GM23338 (cell line): ENCODE results near the gene UBE2S. TPM values are rescaled to one million over a fixed set of nuclear protein-coding genes. Genes with fewer than 3 reads are reported as not detected.
A peak's percentile ranks its signal among the peaks of the same experiment; 100 is the strongest.

Experiments used
- ATAC-seq: fragments of 200-7000 bp; cut with Tn5 transposase; 3 replicates; pipeline ENCODE4 v1.9.1; 2020
- DNase-seq: peaks from one replicate; pipeline ENCODE4 v3.0.0-alpha.2; 2015; ENCODE audit warnings: low spot score
- H2AFZ ChIP-seq: fragments of 200-600 bp; sonication (generic); 2 replicates; pipeline ENCODE4 v1.8.0; 2016; ENCODE audit warnings: antibody characterized with exemption, mild to moderate bottlenecking, moderate library complexity
- H3F3A ChIP-seq: fragments of 200-600 bp; sonication (generic); replicated peaks from 2 replicates; pipeline ENCODE4 v1.8.0; 2017; ENCODE audit warnings: antibody characterized with exemption, mixed run types, low read depth
- H3K27ac ChIP-seq: fragments of 200-600 bp; sonication (generic); 2 replicates; pipeline ENCODE4 v1.6.1; 2016; ENCODE audit warnings: low read depth
- H3K27me3 ChIP-seq: fragments of 200-600 bp; sonication (generic); 2 replicates; pipeline ENCODE4 v1.8.0; 2016; ENCODE audit warnings: mild to moderate bottlenecking, mixed run types, moderate library complexity; ENCODE audit not compliant: insufficient read depth
- H3K36me3 ChIP-seq: fragments of 200-600 bp; sonication (generic); 2 replicates; pipeline ENCODE4 v1.8.0; 2016; ENCODE audit warnings: mild to moderate bottlenecking; ENCODE audit not compliant: insufficient read depth
- H3K4me1 ChIP-seq: fragments of 200-600 bp; sonication (generic); 2 replicates; pipeline ENCODE4 v1.8.0; 2016; ENCODE audit warnings: mild to moderate bottlenecking, moderate library complexity; ENCODE audit not compliant: insufficient read depth
- H3K4me2 ChIP-seq: fragments of 200-600 bp; sonication (generic); 2 replicates; pipeline ENCODE4 v1.7.1; 2017; ENCODE audit warnings: mixed run types
- H3K4me3 ChIP-seq: fragments of 200-600 bp; sonication (generic); 2 replicates; pipeline ENCODE4 v1.6.1; 2016; ENCODE audit warnings: mixed run types
- H3K79me2 ChIP-seq: fragments of 200-600 bp; sonication (generic); replicated peaks from 2 replicates; pipeline ENCODE4 v1.8.0; 2017; ENCODE audit warnings: mild to moderate bottlenecking; ENCODE audit not compliant: insufficient read depth
- H3K9me2 ChIP-seq: fragments of 200-600 bp; sonication (generic); 2 replicates; pipeline ENCODE4 v1.8.0; 2017; ENCODE audit not compliant: insufficient read depth
- H4K20me1 ChIP-seq: fragments of 200-600 bp; sonication (generic); replicated peaks from 2 replicates; pipeline ENCODE4 v1.8.0; 2017; ENCODE audit warnings: mild to moderate bottlenecking; ENCODE audit not compliant: insufficient read depth
- H3K27ac Mint-ChIP-seq: 2 replicates; pipeline ENCODE4 v1.8.0; 2020; ENCODE audit warnings: inconsistent platforms, mild to moderate bottlenecking, moderate library complexity, mixed read lengths
- H3K27me3 Mint-ChIP-seq: 3 replicates; pipeline ENCODE4 v1.8.0; 2022; ENCODE audit warnings: low read depth, mild to moderate bottlenecking, moderate library complexity, mixed read lengths, inconsistent platforms; ENCODE audit not compliant: insufficient read depth, poor library complexity
- H3K36me3 Mint-ChIP-seq: 3 replicates; pipeline ENCODE4 v1.8.0; 2021; ENCODE audit warnings: low read depth, mild to moderate bottlenecking, inconsistent platforms, moderate library complexity, mixed read lengths
- H3K4me1 Mint-ChIP-seq: 3 replicates; pipeline ENCODE4 v1.8.0; 2020; ENCODE audit warnings: mild to moderate bottlenecking, inconsistent platforms, mixed read lengths
- H3K4me3 Mint-ChIP-seq: 3 replicates; pipeline ENCODE4 v1.8.0; 2021; ENCODE audit warnings: moderate library complexity, mild to moderate bottlenecking, inconsistent platforms, mixed read lengths
- H3K9me3 Mint-ChIP-seq: 3 replicates; pipeline ENCODE4 v1.8.0; 2020; ENCODE audit warnings: moderate library complexity, mild to moderate bottlenecking, inconsistent platforms, mixed read lengths
- CREB1 ChIP-seq: fragments of 250-450 bp; sonication (Bioruptor Pico); IDR thresholded peaks from 2 replicates; pipeline ENCODE4 v1.5.0; 2020; ENCODE audit warnings: low read depth, mild to moderate bottlenecking, moderate library complexity
- POLR2AphosphoS5 ChIP-seq: IDR thresholded peaks from 2 replicates; pipeline ENCODE4 v1.6.1; 2016; ENCODE audit warnings: antibody characterized with exemption, low read depth
- polyA plus RNA-seq: library from polyadenylated mRNA; unstranded; fragments of >200 nt; fragmentation: Nextera tagmentation; extraction: Ambion mirVana; gene quantifications from 2 replicates; pipeline ENCODE4 v1.2.1, GENCODE V29; 2016
- total RNA-seq: library from RNA; depleted of rRNA; stranded (reverse); fragments of >200 nt; shearing (Covaris generic); gene quantifications from 2 replicates; pipeline ENCODE4 v1.2.3, GENCODE V29; 2014; rRNA removed

UBE2S gene
- total and polyA plus RNA-seq, 2 experiments from 2014 or later = 363 to 533 TPM

GRCh38 chr19:55350620-55351315 is 56.8 kb downstream of the UBE2S start:
- peaks cover 40% of the 10 kb centered on the region for H3K4me1 ChIP-seq
- peaks cover 45% of the 10 kb centered on the region for H3K27me3 ChIP-seq
- no peak for DNase-seq
- H3F3A ChIP-seq = peaks cover 28% of the 10 kb centered on the region
- TF ChIP-seq CREB1 (CRISPR knock-in tag) (no peak), POLR2AphosphoS5 (0 out of 2 replicates have a peak, but pooled peaks have one; percentile 16)
- H3K27me3 Mint-ChIP-seq = peaks cover 53% of the 10 kb centered on the region
- no peaks in the 10 kb centered on the region for H3K9me2 ChIP-seq
- no peak overlapping the region for H3K4me3 Mint-ChIP-seq
- 0 out of 3 replicates have a peak, but pooled peaks cover 4% of the 10 kb centered on the region for H3K36me3 Mint-ChIP-seq
- H3K4me1 Mint-ChIP-seq = peaks cover 52% of the 10 kb centered on the region
- no peak overlapping the region for H3K27ac ChIP-seq
- H3K36me3 ChIP-seq = no peaks in the 10 kb centered on the region
- no peak overlapping the region for H2AFZ ChIP-seq
- no peaks in the 10 kb centered on the region for H3K9me3 Mint-ChIP-seq
- no peak overlapping the region for H3K4me2 ChIP-seq
- no peaks in the 10 kb centered on the region for H3K79me2 ChIP-seq
- H4K20me1 ChIP-seq = no peaks in the 10 kb centered on the region
- ATAC-seq = no peak
- no peak overlapping the region for H3K4me3 ChIP-seq
- no peak overlapping the region for H3K27ac Mint-ChIP-seq

Other genes starting within 250 kb of the UBE2S start
Only the 30 nearest of the 32 such genes appear.
- gene SYT5, start 227.5 kb downstream of the UBE2S start, total RNA-seq = 0.54 and 2.1 TPM in 2 replicates
- 4.0 and 4.7 TPM in 2 replicates for gene SYT5, start 227.5 kb downstream of the UBE2S start, polyA plus RNA-seq
- gene PTPRH, start 198.3 kb downstream of the UBE2S start, total RNA-seq = 0.12 and 2.1 TPM in 2 replicates
- gene PTPRH, start 198.3 kb downstream of the UBE2S start, polyA plus RNA-seq = 0.12 and 0.16 TPM in 2 replicates
- gene TMEM86B, start 179.0 kb downstream of the UBE2S start, total RNA-seq = 2.9 and 3.2 TPM in 2 replicates
- gene TMEM86B, start 179.0 kb downstream of the UBE2S start, polyA plus RNA-seq = 1.1 and 1.7 TPM in 2 replicates
- gene PPP6R1, start 148.8 kb downstream of the UBE2S start, total RNA-seq = 62.5 and 70.8 TPM in 2 replicates
- 22.2 and 24.9 TPM in 2 replicates for gene PPP6R1, start 148.8 kb downstream of the UBE2S start, polyA plus RNA-seq
- gene HSPBP1, start 127.7 kb downstream of the UBE2S start, total RNA-seq = 91.0 and 91.1 TPM in 2 replicates
- gene HSPBP1, start 127.7 kb downstream of the UBE2S start, polyA plus RNA-seq = 81.9 and 83.6 TPM in 2 replicates
- 11.3 and 17.2 TPM in 2 replicates for gene BRSK1, start 123.8 kb downstream of the UBE2S start, total RNA-seq
- 2.3 and 3.4 TPM in 2 replicates for gene BRSK1, start 123.8 kb downstream of the UBE2S start, polyA plus RNA-seq
- not detected in 2 replicates for gene TMEM150B, start 82.4 kb downstream of the UBE2S start, total RNA-seq
- 0.29 and 0.40 TPM in 2 replicates for gene TMEM150B, start 82.4 kb downstream of the UBE2S start, polyA plus RNA-seq
- gene KMT5C, start 67.9 kb downstream of the UBE2S start, total RNA-seq = 34.3 and 43.2 TPM in 2 replicates
- gene KMT5C, start 67.9 kb downstream of the UBE2S start, polyA plus RNA-seq = 12.9 and 14.2 TPM in 2 replicates
- 2.7 and 2.9 TPM in 2 replicates for gene COX6B2, start 53.1 kb downstream of the UBE2S start, total RNA-seq
- gene COX6B2, start 53.1 kb downstream of the UBE2S start, polyA plus RNA-seq = 5.3 and 5.7 TPM in 2 replicates
- not detected in 2 replicates for gene GARIN5B, start 44.5 kb downstream of the UBE2S start, total RNA-seq
- not detected in 2 replicates for gene GARIN5B, start 44.5 kb downstream of the UBE2S start, polyA plus RNA-seq
- gene IL11, start 37.3 kb downstream of the UBE2S start, total RNA-seq = 1.1 and 2.2 TPM in 2 replicates
- gene IL11, start 37.3 kb downstream of the UBE2S start, polyA plus RNA-seq = 0.58 and 1.7 TPM in 2 replicates
- gene TMEM190, start 31.0 kb downstream of the UBE2S start, total RNA-seq = not detected in 2 replicates
- gene TMEM190, start 31.0 kb downstream of the UBE2S start, polyA plus RNA-seq = 4.2 and 4.8 TPM in 2 replicates
- gene TMEM238, start 23.5 kb downstream of the UBE2S start, total RNA-seq = 4.1 and 7.5 TPM in 2 replicates
- gene TMEM238, start 23.5 kb downstream of the UBE2S start, polyA plus RNA-seq = 0.55 and 0.59 TPM in 2 replicates
- gene RPL28, start 21.9 kb downstream of the UBE2S start, total RNA-seq = 463 and 737 TPM in 2 replicates
- gene RPL28, start 21.9 kb downstream of the UBE2S start, polyA plus RNA-seq = 1,528 and 1,802 TPM in 2 replicates
- gene SHISA7, start 35.5 kb upstream of the UBE2S start, total RNA-seq = 1.4 and 1.6 TPM in 2 replicates
- gene SHISA7, start 35.5 kb upstream of the UBE2S start, polyA plus RNA-seq = 0.32 and 0.37 TPM in 2 replicates
- gene ISOC2, start 53.9 kb upstream of the UBE2S start, total RNA-seq = 82.1 and 85.2 TPM in 2 replicates
- gene ISOC2, start 53.9 kb upstream of the UBE2S start, polyA plus RNA-seq = 62.6 and 76.5 TPM in 2 replicates
- 0.85 and 1.7 TPM in 2 replicates for gene C19orf85, start 57.0 kb upstream of the UBE2S start, total RNA-seq
- gene C19orf85, start 57.0 kb upstream of the UBE2S start, polyA plus RNA-seq = 2.1 and 3.4 TPM in 2 replicates
- gene ZNF628, start 68.8 kb upstream of the UBE2S start, total RNA-seq = 10.7 and 12.7 TPM in 2 replicates
- 3.9 and 4.9 TPM in 2 replicates for gene ZNF628, start 68.8 kb upstream of the UBE2S start, polyA plus RNA-seq
- gene NAT14, start 77.4 kb upstream of the UBE2S start, total RNA-seq = 25.4 and 27.8 TPM in 2 replicates
- gene NAT14, start 77.4 kb upstream of the UBE2S start, polyA plus RNA-seq = 39.6 and 45.5 TPM in 2 replicates
- gene SSC5D, start 80.6 kb upstream of the UBE2S start, total RNA-seq = 0.69 and 1.2 TPM in 2 replicates
- 0.14 and 0.23 TPM in 2 replicates for gene SSC5D, start 80.6 kb upstream of the UBE2S start, polyA plus RNA-seq
- 2.0 and 3.5 TPM in 2 replicates for gene SBK2, start 129.3 kb upstream of the UBE2S start, total RNA-seq
- 0.82 and 1.1 TPM in 2 replicates for gene SBK2, start 129.3 kb upstream of the UBE2S start, polyA plus RNA-seq
- 0.23 and 0.94 TPM in 2 replicates for gene SBK3, start 137.8 kb upstream of the UBE2S start, total RNA-seq
- 0.27 and 0.80 TPM in 2 replicates for gene SBK3, start 137.8 kb upstream of the UBE2S start, polyA plus RNA-seq
- 8.4 and 12.2 TPM in 2 replicates for gene ZNF579, start 173.1 kb upstream of the UBE2S start, total RNA-seq
- 7.3 and 8.6 TPM in 2 replicates for gene ZNF579, start 173.1 kb upstream of the UBE2S start, polyA plus RNA-seq
- gene FIZ1, start 191.7 kb upstream of the UBE2S start, total RNA-seq = 10.1 and 12.6 TPM in 2 replicates
- gene FIZ1, start 191.7 kb upstream of the UBE2S start, polyA plus RNA-seq = 5.3 and 5.4 TPM in 2 replicates
- 8.3 and 16.5 TPM in 2 replicates for gene ZNF524, start 192.5 kb upstream of the UBE2S start, total RNA-seq
- gene ZNF524, start 192.5 kb upstream of the UBE2S start, polyA plus RNA-seq = 5.7 and 6.0 TPM in 2 replicates
- gene ZNF865, start 197.9 kb upstream of the UBE2S start, total RNA-seq = 10.3 and 12.1 TPM in 2 replicates
- 2.2 and 2.4 TPM in 2 replicates for gene ZNF865, start 197.9 kb upstream of the UBE2S start, polyA plus RNA-seq
- 5.6 and 6.7 TPM in 2 replicates for gene ZNF784, start 216.8 kb upstream of the UBE2S start, total RNA-seq
- 1.5 and 1.6 TPM in 2 replicates for gene ZNF784, start 216.8 kb upstream of the UBE2S start, polyA plus RNA-seq
- gene ZNF580, start 233.2 kb upstream of the UBE2S start, total RNA-seq = 10.9 and 18.7 TPM in 2 replicates
- gene ZNF580, start 233.2 kb upstream of the UBE2S start, polyA plus RNA-seq = 23.6 and 23.9 TPM in 2 replicates
- 67.2 and 87.6 TPM in 2 replicates for gene ZNF581, start 235.9 kb upstream of the UBE2S start, total RNA-seq
- gene ZNF581, start 235.9 kb upstream of the UBE2S start, polyA plus RNA-seq = 48.5 and 50.7 TPM in 2 replicates
- 8.2 and 12.0 TPM in 2 replicates for gene CCDC106, start 240.4 kb upstream of the UBE2S start, total RNA-seq
- 17.6 and 19.9 TPM in 2 replicates for gene CCDC106, start 240.4 kb upstream of the UBE2S start, polyA plus RNA-seq